ENCODE data around the gene WDR31. TPM values are rescaled to one million over a fixed set of nuclear protein-coding genes. Genes with fewer than 3 reads are reported as not detected.
"Not testable (repeated sequence)": the region's sequence is repeated elsewhere in the genome, so short reads cannot be mapped to it uniquely, and the experiment has no call there.

WDR31 gene
- total RNA-seq, 1 experiment from 2014 or later: 1.7 TPM

DNA sequence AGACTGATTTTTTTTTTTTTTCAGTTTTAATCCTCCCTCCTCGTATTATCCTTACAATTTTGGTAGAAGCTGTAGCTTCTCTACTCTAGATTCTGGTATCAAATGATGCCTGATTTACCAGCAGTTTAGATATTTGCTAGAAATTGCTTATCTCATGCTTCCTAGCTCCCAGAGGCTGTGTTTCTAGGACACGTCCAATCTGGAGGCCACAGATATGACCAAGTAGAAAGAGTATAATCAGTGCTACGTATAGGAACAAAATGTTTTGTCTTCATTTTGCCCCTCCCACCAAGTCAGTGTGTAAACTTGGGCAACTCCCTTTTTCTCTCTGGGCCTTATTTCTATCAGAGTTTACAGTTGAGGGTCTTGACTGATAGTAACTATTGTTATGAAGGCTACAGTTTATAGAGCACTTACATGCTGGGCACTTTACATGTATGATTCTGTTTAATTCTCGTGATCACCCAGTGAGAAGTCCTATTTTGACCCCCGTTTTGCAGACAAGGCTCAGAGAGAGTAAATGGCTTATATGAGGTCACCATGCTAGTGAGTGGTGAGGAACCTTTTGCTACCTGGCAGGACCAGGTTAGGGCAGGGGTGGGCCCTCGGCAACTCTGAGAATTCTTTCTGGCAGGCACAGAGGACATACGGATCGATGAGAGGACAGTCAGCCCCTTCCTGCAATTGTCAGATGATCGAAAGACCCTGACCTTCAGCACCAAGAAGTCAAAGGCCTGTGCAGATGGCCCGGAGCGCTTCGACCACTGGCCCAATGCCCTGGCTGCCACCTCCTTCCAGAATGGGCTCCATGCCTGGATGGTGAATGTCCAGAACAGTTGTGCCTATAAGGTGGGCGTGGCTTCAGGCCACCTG is 29.1 kb upstream of the WDR31 start:
- no peak for DNase-seq (ENCODE audit: extremely low read depth, low read depth)

DNA sequence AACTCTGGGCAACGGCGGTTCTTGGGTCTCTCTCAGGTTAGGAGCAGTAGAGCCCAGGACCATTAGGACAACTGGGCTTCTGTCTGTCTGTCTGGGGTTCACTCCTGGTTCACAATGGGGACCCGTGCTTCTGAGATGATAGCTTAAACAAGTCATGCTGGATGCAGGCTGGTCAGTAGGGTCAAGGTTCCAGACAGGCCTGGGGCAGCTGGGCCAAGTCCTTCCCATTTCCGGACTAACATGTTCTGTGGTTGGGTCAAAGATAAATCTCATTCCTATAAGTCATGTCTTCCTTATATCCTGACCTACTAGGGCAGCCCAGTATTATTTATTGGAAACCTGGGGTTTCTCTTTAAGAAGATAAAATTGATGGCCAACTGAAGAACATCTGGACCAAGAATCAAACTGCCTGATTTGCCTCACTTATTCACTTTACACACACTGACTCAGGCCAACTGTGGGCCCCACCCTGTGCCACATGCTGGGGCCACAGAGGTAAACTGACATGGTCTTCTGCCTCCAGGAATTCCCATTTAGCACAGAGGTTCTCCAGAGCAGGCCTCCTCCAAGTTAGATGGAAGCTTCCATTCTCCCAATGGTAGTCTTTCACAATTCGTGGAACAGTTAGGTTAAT is 28.4 kb upstream of the WDR31 start:
- DNase-seq (ENCODE audit: extremely low read depth, low read depth): no peak

DNA sequence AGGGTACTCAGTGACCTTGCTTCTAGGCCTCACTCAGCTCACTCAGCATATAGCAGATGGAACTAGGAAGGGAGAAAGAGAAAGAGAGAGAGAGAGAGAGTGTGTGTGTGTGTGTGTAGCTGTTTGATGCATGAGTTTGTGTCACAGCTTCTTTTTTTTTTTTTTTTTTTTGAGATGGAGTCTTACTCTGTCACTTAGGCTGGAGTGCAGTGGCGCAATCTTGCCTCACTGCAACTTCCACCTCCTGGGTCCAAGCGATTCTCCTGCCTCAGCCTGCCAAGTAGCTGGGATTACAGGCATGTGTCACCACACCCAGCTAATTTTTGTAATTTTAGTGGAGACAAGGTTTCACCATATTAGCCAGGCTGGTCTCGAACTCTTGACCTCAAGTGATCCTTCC is 25.6 kb upstream of the WDR31 start:
- DNase-seq (ENCODE audit: extremely low read depth, low read depth): not testable (repeated sequence)

DNA sequence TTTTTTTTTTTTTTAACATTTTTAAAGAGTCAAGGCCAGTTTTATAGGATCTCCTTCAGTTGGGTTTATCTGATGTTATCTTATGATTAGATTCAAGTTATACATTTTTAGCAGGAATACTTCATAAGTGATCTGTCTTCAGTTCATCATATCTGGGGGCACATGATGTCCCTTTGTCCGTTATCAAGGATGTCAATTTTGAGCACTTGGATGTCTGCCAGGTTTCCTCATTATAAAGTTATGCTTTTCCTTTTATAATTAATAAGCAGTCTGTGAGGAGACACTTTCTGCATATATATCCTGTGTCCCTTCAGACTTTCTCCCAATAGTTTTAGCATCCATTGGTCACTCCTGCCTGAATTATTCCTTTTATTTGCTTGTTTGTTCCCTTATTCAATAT is 24.9 kb upstream of the WDR31 start:
- DNase-seq (ENCODE audit: extremely low read depth, low read depth): no peak

DNA sequence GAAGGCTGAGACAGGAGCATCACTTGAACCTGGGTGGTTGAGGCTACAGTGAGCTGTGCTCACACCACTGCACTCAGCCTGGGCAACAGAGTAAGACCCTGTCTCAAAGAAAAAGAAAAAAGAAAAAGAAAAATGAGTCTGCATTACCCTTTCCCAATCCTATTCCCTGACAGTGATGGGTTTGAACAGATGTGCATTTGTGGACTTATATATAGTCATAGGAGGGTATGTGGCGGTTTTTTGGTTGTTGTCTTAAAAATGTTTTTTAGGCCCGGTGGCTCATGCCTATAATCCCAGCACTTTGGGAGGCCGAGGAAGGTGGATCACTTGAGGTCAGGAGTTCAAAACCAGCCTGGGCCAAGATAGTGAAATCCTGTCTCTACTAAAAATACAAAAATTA is 23.3 kb upstream of the WDR31 start:
- no peak for DNase-seq (ENCODE audit: extremely low read depth, low read depth)

DNA sequence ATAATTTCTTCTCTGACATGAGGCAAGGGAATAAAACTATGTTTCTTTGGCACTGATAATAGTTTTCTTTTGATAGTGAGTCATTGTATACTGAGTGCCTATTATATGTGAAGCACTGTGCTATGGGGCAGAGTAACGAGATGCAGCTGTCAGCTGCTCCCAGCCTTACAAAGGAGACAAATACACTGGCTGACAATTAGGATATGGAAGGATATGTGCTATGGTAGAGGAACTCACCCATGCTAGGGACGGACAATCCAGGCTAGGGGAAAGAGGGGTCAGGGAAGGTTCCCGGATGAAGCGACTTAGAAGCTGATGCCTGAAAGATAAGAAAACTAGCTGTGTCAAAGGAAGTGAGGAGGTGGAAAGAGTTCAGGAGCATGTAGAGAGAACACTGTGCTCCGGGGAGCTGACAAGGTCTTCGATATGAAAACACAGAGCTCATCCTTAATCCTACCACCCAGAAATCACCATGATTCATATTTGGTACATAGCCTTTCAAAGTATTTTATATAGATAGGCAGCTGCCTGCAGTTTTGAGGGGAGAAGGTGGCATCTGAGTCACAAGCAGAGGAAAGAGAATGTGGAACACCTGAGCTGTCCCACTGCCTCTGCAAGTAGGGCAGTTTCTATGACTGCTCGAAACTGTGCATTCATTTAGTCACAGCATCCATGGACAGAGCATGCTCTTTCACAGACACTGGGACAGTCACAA is 21.4 kb upstream of the WDR31 start:
- DNase-seq (ENCODE audit: extremely low read depth, low read depth): no peak

DNA sequence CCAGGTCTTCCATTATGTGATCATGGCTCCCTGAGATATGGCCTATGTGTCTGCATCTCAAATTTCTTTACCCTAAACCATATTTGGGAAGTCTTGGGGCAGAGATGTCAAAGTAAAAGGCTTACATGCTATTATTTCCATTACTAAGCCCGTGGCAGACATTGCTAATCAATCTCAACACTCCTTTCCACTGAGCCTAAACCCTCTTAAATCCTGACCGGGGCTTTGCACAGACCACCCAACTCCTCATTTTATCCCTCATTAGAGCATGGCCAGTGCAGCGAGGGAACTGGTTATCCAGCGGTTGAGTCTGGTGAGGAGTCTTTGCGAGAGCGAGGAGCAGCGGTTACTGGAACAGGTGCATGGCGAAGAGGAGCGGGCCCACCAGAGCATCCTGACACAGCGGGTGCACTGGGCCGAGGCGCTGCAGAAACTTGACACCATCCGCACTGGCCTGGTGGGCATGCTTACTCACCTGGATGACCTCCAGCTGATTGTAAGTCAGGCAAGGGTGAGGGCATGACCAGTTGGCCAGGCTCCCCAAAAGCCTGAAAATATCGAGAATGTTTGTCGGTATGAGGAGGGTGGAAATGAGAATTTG is 20.3 kb upstream of the WDR31 start:
- no peak for DNase-seq (ENCODE audit: extremely low read depth, low read depth)

DNA sequence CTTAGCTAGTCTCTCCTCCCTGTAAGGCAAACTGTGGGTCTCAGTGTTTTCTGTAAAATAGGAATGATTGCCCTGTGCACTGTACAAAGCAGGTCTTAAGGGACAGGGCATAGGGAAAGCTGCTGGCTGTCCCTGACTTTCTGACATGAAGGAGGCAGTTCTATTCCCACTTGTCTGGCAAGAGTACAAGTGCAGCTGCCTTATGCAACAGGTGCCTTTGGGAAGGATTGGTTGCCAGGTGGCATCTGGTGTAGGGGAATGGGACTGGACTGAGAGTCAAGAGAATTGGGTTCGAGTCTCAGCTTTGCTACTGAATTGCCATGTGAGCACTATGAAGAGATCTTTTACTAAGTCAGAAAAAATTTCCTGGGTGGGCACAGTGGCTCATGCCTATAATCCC is 19.3 kb upstream of the WDR31 start:
- DNase-seq (ENCODE audit: extremely low read depth, low read depth): no peak

DNA sequence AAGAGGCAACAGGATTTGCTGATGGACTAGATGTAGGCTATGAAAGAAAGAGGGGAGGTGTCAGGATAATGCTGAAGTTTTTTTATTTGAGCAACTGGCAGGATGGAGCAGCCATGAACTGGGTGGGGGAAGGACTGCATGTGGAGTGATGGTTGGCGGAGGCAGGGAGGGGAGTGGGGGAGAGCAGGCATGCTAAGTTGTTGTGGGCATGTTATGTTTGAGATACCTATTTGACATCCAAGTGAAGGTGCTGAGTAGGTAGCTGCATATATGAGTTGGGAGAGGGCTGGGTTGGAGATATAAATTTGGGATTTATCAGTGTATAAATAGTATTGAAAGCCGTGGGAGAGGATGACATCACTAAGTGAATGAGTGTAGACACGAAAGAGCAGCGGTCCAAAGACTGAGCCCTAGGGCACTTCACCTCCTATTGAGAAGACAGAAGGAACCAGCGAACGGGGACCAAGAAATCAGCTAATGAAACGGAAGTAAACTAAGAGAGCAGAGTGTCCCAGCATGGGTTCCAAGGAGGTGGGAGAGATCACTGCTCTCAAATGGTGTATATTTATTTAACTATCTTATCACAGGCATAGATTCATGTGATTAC is 16.7 kb upstream of the WDR31 start:
- no peak for DNase-seq (ENCODE audit: extremely low read depth, low read depth)

DNA sequence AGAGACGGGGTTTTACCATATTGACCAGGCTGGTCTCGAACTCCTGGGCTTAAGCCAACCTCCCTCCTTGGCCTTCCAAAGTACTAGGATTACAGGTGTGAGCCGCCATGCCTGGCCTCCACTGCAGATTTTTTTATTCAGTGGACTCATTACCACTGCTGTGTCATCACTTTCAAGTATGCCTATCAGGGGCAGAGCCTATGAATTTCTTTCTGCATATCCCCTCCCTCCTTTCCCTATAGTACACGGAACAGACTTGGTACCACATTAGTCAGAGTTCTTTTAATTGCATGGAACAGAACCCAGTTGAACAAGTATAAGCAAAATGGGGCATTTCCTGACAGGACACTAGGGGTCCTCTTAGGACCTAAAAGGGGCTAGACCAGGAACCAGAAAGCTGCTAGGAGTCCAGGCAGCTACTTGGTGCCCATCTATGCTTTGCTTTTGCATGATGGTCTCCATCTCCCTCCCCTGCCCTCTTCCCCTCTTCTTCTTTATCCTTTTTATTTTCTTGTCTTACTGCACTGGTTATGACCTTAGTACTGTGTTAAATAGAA is 15.0 kb upstream of the WDR31 start:
- DNase-seq (ENCODE audit: extremely low read depth, low read depth): peak; percentile 36

DNA sequence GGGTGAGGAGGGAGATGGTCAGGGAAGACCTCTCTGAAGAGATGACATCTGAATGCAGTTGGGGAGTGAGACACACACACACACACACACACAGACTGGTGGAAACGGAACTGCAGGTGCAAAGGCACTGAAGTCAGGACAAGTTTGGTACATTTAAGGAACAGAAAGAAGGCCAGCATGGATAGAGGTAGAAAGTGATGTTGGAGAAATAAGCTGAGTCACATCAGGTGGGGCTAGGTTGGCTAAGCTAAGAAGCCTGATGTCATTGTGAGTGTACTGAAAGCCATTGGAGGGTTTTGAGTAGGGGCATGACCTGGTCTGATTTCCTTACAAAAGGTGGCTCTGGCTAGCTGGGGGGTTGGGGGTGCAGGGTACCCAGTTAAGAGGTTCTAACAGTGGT is 12.3 kb upstream of the WDR31 start:
- DNase-seq (ENCODE audit: extremely low read depth, low read depth): no peak

DNA sequence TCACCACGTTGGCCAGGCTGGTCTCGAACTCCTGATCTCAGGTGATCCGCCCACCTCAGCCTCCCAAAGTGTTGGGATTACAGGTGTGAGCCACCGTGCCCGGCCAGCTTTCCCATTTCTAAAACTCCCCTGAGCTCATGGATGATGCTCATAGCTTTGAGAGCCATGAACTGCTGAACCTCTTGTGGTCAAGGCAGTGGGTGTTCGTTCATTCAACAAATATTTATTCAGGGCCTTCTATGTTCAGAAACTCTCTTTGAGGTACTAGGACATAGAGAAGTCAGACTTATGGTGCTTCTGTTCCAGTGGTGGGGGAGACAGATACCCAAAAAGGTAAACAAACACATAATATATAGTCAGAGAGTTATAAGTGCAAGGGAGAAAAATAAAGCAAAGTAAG is 11.9 kb upstream of the WDR31 start:
- DNase-seq (ENCODE audit: extremely low read depth, low read depth): no peak

DNA sequence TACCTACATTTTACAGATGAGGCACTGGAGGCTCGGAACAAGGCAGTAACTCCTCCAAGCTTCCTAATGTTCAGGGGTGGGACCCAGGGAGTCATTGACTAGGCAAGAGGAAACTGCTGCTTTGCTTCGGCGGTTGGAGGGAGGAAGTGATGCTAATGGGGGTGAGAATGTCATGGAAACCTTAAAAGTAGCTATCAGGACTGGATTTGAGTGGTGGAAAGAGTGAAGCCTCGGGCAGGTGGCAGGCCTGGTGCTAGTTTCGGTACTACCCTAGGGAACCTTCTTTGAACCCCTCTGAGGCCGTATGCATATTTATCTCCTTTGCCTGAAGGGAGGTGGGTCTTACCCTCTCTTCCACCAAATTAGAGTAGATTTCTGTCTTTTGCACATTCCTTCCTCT is 10.9 kb upstream of the WDR31 start:
- no peak for DNase-seq (ENCODE audit: extremely low read depth, low read depth)

DNA sequence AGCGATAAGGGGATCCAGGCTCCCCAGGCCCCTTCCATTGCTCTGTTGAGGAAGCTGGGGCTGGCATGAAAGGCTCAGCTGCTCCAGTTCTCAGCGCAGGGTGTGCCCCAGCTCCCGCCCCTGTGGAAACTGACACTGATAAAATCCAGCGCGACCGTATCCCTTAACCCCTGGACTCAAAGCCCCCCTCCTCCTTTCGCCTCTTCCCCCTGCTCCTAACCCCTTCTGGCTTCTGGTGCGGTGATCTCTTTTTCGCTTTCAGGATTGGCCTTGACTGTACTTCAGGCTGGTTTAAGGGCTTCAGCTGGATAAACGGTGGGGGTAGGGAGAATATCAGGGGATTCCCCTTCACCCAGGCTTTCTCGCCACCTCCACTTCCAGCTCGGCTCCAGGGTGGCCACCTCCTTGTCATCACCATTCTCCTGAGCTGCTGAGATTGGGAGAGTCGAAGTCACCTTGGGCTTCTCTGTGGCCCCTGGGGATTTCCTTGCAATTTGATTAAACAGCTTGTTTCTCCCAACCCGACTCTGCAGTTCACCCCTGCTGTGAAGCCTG is 10.1 kb upstream of the WDR31 start:
- no peak for DNase-seq (ENCODE audit: extremely low read depth, low read depth)

DNA sequence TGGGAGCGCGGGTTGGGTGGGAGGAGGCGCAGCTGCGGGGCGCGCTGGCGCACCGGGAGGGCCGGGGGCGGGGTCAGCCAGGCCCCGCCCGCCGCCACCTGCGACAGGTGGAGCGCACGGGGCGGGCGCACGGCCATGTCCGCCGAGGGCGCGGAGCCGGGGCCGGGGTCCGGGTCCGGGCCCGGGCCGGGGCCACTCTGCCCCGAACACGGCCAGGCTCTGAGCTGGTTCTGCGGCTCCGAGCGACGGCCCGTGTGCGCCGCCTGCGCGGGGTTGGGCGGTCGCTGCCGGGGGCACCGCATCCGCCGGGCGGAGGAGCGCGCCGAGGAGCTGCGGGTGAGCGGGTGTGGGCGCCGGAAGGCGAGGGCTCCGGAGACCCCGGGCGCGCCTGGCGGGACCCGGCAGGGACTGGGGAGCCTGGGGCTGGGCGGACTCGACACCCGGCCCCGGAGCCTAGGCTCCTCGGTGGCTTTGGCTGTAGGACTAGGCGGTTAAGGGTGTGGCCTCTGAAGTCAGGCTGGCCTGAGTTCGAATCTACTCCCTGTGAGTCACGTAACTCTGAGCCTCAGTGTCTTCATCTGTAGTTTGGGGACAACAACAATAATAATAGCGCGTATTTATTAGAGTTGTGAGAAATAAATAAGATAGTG is 9.5 kb upstream of the WDR31 start, which contains the start of gene BSPRY:
TSS of gene BSPRY (plus strand) at position 97 of the 650 bp plus-strand sequence. CDS start at position 136, 39 bp downstream.
- DNase-seq (ENCODE audit: extremely low read depth, low read depth): no peak

DNA sequence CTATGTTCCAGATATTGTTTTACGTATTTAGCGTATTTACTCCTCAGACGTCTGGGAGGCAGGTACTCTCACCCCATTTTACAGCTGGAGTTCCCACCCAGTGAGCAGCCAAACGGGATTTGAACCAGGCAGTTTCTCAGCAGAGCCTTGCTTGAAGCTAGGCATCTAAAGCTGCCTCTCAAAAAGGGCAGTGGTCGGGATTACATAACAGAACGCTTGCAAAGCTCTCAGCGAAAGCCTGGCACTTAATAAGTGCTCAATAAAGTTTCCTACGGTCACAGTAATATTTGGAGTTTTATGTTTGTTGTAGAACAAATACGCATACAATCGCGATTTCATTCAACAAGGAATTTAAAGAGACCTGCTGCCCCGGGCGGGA is 9.0 kb upstream of the WDR31 start:
- DNase-seq (ENCODE audit: extremely low read depth, low read depth): no peak

DNA sequence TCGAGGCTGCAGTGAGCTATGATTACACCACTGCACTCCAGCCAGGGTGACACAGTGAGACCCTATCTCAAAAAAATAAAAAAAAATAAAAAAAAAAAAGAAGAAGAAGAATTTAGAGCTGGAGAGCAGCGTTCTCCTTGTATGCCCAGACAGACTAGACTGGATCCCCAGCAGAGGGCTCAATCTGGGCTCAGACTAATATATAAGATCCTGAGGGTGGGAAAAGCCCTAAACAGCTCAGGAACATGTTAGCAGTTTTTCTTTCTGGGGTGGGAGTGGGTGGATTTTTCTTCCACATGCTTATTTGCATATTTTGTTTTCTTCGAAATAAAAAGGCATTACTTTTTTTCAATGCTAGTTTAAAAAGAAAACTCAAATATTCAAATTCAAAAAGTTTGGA is 8.4 kb upstream of the WDR31 start:
- DNase-seq (ENCODE audit: extremely low read depth, low read depth): no peak

DNA sequence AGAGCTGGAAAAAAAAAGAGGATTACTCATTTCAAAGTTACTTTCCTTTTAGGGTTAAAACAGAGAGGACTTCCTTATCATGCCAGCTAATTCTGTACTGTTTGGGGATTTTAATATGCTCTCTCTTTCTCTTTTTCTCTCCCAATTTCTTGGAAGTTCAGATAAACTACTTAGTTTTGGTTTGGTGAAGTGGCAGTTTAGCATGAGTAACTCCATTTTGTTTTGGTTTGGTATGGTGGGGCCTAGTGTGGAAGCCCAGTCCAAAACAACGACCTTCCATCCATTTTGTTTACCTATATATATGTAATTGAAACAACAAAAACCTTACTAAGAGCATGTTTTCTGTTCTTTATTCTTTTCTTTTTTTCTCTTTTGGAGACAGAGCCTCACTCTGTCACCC is 5.6 kb upstream of the WDR31 start:
- DNase-seq (ENCODE audit: extremely low read depth, low read depth): no peak

DNA sequence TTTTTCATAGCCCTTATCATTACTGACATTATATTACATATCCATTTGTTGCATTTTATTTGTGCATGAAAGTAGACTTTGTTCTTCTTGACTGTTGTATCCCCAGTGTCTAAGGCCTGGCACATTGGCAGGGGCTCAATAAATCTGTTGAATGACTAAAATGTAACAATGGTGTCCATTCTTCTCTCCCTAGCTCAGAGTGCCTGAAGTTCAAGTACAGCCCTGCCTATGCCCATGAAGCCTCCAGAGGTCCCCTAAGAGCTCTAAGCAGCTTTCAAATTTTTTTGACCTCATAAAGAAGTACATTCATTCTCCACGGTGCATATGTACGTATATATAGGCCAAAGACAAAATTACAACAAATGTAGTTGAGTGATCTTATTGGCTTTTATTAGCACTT is 5.1 kb upstream of the WDR31 start:
- DNase-seq (ENCODE audit: extremely low read depth, low read depth): no peak
